Measurements from ENCODE around the gene KAT2A. TPM values are rescaled to one million over a fixed set of nuclear protein-coding genes. Genes with fewer than 3 reads are reported as not detected.

The KAT2A gene
- total and polyA plus RNA-seq, 8 donors: 39.9 to 77.6 (median 70.8) TPM

DNA sequence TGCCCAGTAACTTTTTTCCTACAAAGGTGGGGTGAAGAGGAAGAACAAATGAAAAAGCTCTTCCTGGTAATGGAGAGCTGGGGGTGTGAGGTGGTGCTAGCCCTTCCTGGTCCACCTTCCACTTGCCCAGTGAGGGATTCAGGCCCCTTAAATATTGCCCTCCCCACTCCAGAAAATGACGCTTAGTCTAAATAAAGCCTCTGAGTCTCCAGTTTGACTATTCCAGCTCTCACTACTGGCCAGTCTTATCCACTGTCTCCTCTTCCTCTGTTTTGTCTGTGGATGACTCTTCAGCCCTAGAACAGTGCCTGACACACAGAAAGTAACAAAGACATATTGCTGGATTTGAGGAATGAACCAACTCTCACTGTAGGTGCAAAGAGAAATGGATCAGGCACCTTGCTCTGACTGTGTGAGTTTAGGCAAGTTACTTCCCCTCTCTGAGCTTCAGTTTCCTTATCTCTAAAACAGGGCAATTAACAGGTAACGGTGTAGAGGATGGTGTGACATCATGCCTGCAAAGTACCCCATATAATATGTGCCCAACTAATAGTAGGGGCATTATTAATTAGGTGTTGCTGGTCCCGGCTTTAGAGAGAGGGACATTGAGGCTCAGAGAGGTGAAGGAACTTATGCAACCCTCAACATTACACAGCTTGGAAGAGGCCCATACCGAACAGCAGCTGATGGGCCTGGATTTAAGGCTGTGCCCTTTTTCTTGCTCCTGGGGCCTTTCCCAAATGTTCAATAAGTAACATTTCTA lies 44.2 kb downstream of the KAT2A start:
- H3K27ac ChIP-seq: no peak overlapping the region

GRCh38 chr17:42075789-42076188 lies 45.4 kb downstream of the KAT2A start:
- Histone ChIP-seq H3K27ac (no peak overlapping the region), H3K9me3 (no peaks in the 10 kb centered on the region), H3K36me3 (no peaks in the 10 kb centered on the region), H3K4me3 (no peak overlapping the region), H3K27me3 (peaks cover 12 to 32% of the 10 kb centered on the region in 2 donors), H3K4me1 (peaks cover 0 to 14% of the 10 kb centered on the region in 2 donors)
- ATAC-seq (no peak), DNase-seq (no peak)
- intact Hi-C loops (cut with DNase I): no loop called here
- TF ChIP-seq, protein P1, sequence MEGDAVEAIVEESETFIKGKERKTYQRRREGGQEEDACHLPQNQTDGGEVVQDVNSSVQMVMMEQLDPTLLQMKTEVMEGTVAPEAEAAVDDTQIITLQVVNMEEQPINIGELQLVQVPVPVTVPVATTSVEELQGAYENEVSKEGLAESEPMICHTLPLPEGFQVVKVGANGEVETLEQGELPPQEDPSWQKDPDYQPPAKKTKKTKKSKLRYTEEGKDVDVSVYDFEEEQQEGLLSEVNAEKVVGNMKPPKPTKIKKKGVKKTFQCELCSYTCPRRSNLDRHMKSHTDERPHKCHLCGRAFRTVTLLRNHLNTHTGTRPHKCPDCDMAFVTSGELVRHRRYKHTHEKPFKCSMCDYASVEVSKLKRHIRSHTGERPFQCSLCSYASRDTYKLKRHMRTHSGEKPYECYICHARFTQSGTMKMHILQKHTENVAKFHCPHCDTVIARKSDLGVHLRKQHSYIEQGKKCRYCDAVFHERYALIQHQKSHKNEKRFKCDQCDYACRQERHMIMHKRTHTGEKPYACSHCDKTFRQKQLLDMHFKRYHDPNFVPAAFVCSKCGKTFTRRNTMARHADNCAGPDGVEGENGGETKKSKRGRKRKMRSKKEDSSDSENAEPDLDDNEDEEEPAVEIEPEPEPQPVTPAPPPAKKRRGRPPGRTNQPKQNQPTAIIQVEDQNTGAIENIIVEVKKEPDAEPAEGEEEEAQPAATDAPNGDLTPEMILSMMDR (IDR thresholded peaks at IDR 0.05): no peak

More for the DNA sequence above, 44.2 kb downstream of the KAT2A start:
- DNase-seq (no peak), ATAC-seq (no peak)
- no peaks in the 10 kb centered on the region for H3K9me3 ChIP-seq
- TF ChIP-seq, protein P1 (IDR thresholded peaks at IDR 0.05): no peak
- no peaks in the 10 kb centered on the region for H3K36me3 ChIP-seq
- H3K4me1 ChIP-seq: peaks cover 0 to 11% of the 10 kb centered on the region in 2 donors
- H3K27me3 ChIP-seq: peaks cover 11 to 20% of the 10 kb centered on the region in 2 donors
- intact Hi-C loops (cut with DNase I): no loop called here
- H3K4me3 ChIP-seq: no peak overlapping the region

- Histone ChIP-seq H3K4me1 (peaks cover 0 to 17% of the 10 kb centered on the region in 2 donors), H3K4me3 (peak overlapping the region in 1 of 2 donors; percentile 6), H3K9me3 (no peaks in the 10 kb centered on the region), H3K27me3 (peaks cover 12 to 47% of the 10 kb centered on the region in 2 donors), H3K27ac (no peak overlapping the region), H3K36me3 (no peaks in the 10 kb centered on the region)
- DNase-seq: peak in 2 of 4 donors; percentile 20 to 83
- intact Hi-C loops (cut with DNase I): no loop called here
- TF ChIP-seq, protein P1 (IDR thresholded peaks at IDR 0.05): no peak
- ATAC-seq: peak; percentile 85
These were observed 48.6 kb downstream of the KAT2A start for GRCh38 chr17:42072323-42073187.

DNA sequence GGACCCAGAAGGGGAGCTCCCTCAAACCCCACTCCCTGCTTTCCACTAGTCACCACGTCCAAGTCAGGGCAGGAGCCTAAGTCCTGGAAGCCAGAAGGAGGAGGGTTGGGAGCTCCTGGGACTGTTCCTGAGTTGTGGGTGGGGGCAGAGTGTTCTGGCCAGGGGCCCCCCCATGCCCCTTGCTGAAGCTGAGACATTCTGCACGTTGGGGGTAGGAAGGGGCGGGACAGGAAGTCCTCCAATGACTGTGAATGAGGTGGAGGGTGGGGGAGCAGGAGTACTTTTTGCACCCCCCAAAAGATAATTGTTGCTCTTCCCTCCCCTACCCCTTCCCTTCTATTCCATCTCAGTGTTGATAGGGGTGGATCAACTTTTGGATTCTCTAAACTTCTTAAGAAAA lies 49.4 kb downstream of the KAT2A start:
- no peaks in the 10 kb centered on the region for H3K36me3 ChIP-seq
- H3K27ac ChIP-seq: no peak overlapping the region
- no peak overlapping the region for H3K4me3 ChIP-seq
- TF ChIP-seq, protein P1 (IDR thresholded peaks at IDR 0.05): no peak
- DNase-seq: no peak
- peaks cover 12 to 47% of the 10 kb centered on the region in 2 donors for H3K27me3 ChIP-seq
- H3K9me3 ChIP-seq: no peaks in the 10 kb centered on the region
- no peak for ATAC-seq
- intact Hi-C loops (cut with DNase I): no loop called here
- H3K4me1 ChIP-seq: peaks cover 0 to 19% of the 10 kb centered on the region in 2 donors

DNA sequence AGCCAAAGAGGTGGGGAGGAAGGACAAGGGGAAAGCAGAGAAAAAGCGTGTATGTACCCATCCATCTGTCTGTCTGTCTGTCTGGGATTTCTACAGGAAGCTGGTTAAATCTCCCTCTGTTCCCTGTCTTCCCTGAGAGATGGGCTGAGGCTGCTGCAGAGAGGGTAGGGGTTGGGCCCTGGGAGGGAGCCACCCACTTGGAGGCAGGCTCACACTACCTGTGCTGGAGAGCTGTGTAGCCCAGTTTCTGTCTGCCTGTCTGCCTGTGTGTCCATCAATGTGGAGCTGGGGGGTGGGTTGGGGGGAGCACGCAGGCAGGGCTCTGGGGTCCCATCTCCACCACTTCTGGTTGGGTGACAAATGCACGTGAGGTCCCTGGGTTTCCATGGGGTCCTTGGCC lies 52.2 kb downstream of the KAT2A start:
- TF ChIP-seq, protein P1 (IDR thresholded peaks at IDR 0.05): no peak
- intact Hi-C loops (cut with DNase I): no loop called here
- H3K4me1 ChIP-seq: peaks cover 0 to 23% of the 10 kb centered on the region in 2 donors
- no peaks in the 10 kb centered on the region for H3K36me3 ChIP-seq
- DNase-seq: no peak
- no peak for ATAC-seq
- H3K4me3 ChIP-seq: no peak overlapping the region
- no peaks in the 10 kb centered on the region for H3K9me3 ChIP-seq
- no peak overlapping the region for H3K27ac ChIP-seq
- H3K27me3 ChIP-seq: peaks cover 12 to 47% of the 10 kb centered on the region in 2 donors

Data from left lung (tissue), 10 donors.